GM12801 (cell line): ENCODE data around the gene IFNA5.

ENCODE experiments used
- TF ChIP-seq, protein P1 (sequence below): IDR thresholded peaks from one replicate; pipeline ENCODE4 v1.5.1; 2011; ENCODE audit warnings: control low read depth; ENCODE audit not compliant: insufficient read length; ENCODE audit errors: extremely low read depth

IFNA5 gene

GRCh38 chr9:21331676-21332402 lies 26.7 kb upstream of the IFNA5 start:
- TF ChIP-seq, protein P1, sequence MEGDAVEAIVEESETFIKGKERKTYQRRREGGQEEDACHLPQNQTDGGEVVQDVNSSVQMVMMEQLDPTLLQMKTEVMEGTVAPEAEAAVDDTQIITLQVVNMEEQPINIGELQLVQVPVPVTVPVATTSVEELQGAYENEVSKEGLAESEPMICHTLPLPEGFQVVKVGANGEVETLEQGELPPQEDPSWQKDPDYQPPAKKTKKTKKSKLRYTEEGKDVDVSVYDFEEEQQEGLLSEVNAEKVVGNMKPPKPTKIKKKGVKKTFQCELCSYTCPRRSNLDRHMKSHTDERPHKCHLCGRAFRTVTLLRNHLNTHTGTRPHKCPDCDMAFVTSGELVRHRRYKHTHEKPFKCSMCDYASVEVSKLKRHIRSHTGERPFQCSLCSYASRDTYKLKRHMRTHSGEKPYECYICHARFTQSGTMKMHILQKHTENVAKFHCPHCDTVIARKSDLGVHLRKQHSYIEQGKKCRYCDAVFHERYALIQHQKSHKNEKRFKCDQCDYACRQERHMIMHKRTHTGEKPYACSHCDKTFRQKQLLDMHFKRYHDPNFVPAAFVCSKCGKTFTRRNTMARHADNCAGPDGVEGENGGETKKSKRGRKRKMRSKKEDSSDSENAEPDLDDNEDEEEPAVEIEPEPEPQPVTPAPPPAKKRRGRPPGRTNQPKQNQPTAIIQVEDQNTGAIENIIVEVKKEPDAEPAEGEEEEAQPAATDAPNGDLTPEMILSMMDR: no peak

- TF ChIP-seq, protein P1: no peak
Measured at GRCh38 chr9:21326526-21327139, 21.5 kb upstream of the IFNA5 start.

- TF ChIP-seq, protein P1: no peak
Measured at GRCh38 chr9:21324047-21324446, 18.9 kb upstream of the IFNA5 start.

GRCh38 chr9:21322911-21323461 lies 17.9 kb upstream of the IFNA5 start:
- TF ChIP-seq, protein P1: no peak

DNA sequence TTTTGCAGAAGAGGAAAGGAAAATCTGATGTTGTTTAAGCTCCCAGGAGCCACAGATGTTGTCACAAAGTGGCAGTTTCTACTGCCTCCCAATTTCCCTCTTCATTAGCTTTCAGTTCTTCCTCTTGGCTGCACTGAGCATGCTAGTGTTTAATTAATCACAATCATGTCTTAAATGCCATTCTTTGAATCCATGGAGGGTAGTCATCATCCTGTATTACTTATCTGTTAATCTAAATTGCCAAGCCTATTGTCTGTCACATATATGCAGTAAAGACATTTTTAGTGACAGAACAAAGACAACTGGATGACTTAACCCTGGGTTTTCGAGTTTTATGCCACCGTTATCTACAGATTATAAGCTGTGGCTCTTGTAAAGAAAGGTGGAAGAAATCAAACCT lies 15.4 kb upstream of the IFNA5 start:
- TF ChIP-seq, protein P1: no peak

DNA sequence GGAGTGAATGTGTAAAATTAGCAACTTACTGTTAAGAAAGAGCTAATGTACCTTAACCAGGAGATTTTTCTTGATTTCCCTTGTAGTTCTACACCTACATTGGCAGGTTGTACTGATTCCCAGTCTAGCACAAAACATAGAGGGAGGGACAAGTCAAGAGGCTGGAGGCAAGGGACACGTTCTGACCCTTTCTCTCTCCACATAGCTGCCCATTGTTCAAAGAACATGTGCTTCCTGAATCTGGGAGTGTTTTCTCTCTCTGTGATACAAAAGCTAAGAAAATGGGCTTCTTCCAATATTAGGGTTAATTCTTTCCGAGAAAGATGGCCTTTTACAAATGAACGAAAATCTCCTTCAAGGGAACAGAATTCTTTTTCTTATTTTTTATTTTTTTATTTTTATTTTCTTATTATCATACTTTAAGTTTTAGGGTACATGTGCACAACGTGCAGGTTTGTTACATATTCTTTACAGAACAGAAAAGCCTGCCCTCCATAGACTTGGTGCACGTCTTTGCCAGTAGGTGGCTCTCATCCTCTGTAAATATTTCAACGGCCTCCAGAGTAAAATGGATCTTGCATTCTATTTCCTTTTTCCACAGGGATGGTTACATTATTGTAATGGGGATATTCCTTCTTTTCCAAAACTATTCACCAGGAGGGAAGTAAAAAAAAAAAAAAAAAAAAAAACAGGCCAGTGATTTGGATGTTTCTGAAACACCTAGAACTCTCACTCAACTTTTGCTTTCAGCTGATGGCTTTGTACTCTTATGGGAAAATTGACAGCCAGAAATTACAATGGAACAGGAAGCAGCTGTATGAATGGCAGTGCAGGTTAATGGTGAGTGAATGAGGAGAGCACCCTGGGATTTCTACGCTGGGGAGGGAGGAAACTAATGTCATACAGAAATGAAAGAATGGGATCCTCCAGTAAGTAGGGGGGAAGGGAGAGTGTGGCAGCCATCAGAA lies 13.1 kb upstream of the IFNA5 start:
- TF ChIP-seq, protein P1: no peak

GRCh38 chr9:21316860-21317259 lies 11.7 kb upstream of the IFNA5 start:
- TF ChIP-seq, protein P1: no peak
